Epithelial cell of proximal tubule (primary cell): ENCODE results near the gene SEC63. TPM values are rescaled to one million over a fixed set of nuclear protein-coding genes. Genes with fewer than 3 reads are reported as not detected.
"Not testable (repeated sequence)": the region's sequence is repeated elsewhere in the genome, so short reads cannot be mapped to it uniquely, and the experiment has no call there.

Source experiments
- DNase-seq: peaks from one replicate; pipeline ENCODE4 v3.0.0-alpha.2; 2011; ENCODE audit warnings: low read depth
- H3K4me3 ChIP-seq: 2 replicates; pipeline ENCODE4 v1.5.1; 2011; ENCODE audit warnings: low read depth, mild to moderate bottlenecking, low read length
- total RNA-seq: library from RNA; depleted of rRNA; stranded (reverse); fragments of >200 nt; gene quantifications from 2 replicates; pipeline ENCODE4 v1.2.3, GENCODE V29; 2015
- TF ChIP-seq, protein P1 (sequence below): conservative IDR thresholded peaks from 2 replicates; pipeline ENCODE4 v1.5.1; 2012; ENCODE audit warnings: low read depth, mild to moderate bottlenecking, low read length

SEC63 gene
- total RNA-seq, 1 donor from 2014 or later = 5.4 TPM

DNA sequence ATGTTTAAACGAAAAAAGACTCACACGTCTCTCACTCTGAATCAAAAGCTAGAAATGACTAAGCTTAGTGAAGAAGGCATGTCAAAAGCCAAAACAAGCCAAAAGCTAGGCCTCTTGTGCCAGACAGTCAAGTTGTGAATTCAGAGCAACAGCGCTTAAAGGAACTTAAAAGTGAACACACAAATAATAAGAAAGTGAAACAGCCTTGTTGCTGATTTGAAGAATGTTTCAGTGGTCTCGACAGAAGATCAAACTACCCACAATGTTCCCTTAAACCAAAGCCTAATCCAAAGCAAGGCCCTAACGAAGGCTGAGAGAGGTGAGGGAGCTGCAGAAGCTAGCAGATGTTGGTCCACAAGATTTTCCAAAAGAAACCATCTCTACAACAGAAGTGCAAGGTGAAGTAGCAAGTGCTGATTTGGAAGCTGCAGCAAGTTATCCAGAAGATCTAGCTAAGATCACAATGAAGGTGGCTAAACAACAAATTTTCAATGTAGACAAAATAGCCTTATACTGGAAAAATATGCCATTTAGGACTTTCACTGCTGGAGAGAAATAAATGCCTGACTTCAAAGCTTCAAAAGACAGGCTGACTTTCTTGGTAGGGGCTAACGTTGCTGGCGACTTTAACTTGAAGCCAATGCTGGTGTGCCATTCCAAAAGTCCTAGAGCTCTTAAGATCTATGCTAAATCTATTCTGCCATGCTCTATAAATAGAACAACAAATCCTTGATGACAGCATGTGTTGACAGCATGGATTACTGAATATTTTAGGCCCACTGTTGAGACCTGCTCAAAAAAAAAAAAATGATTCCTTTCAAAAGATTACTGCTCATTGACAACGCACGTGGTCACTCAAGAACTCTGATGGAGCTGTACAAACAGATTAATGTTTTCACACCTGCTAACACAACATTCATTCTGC lies 40.3 kb downstream of the SEC63 start:
- H3K4me3 ChIP-seq = no peak overlapping the region
- TF ChIP-seq, protein P1, sequence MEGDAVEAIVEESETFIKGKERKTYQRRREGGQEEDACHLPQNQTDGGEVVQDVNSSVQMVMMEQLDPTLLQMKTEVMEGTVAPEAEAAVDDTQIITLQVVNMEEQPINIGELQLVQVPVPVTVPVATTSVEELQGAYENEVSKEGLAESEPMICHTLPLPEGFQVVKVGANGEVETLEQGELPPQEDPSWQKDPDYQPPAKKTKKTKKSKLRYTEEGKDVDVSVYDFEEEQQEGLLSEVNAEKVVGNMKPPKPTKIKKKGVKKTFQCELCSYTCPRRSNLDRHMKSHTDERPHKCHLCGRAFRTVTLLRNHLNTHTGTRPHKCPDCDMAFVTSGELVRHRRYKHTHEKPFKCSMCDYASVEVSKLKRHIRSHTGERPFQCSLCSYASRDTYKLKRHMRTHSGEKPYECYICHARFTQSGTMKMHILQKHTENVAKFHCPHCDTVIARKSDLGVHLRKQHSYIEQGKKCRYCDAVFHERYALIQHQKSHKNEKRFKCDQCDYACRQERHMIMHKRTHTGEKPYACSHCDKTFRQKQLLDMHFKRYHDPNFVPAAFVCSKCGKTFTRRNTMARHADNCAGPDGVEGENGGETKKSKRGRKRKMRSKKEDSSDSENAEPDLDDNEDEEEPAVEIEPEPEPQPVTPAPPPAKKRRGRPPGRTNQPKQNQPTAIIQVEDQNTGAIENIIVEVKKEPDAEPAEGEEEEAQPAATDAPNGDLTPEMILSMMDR = no peak
- DNase-seq = no peak

DNA sequence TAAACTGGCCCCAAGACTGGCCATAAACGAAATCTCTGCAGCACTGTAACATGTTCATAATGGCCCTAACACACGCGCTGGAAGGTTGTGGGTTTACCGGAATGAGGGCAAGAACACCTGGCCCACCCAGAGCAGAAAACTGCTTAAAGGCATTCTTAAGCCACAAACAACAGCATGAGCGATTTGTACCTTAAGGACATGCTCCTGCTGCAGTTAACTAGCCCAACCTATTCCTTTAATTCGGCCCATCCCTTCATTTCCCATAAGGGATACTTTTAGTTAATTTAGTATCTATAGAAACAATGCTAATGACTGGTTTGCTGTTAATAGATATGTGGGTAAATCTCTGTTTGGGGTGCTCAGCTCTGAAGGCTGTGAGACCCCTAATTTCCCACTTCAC lies 41.0 kb downstream of the SEC63 start:
- H3K4me3 ChIP-seq, DNase-seq: not testable (repeated sequence)

DNA sequence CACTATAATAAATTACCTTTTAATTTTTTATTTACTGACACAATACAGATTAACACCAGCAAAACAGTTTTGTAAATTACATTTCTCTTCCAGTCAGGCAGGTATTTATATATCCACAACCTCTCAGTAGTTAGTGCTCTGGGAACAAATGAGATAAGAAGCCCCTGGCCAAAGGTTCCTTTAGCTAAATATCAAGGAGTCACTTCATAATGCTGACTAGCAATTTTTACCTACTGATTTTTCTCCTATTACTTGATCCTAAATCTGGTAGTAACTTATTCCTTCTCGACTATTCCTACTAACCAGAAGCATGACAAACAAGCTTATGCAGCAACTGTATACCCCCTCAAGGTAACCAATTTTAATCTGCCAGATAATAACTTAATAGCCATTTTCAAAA lies 46.3 kb downstream of the SEC63 start:
- H3K4me3 ChIP-seq = no peak overlapping the region
- TF ChIP-seq, protein P1 = no peak
- DNase-seq = no peak

DNA sequence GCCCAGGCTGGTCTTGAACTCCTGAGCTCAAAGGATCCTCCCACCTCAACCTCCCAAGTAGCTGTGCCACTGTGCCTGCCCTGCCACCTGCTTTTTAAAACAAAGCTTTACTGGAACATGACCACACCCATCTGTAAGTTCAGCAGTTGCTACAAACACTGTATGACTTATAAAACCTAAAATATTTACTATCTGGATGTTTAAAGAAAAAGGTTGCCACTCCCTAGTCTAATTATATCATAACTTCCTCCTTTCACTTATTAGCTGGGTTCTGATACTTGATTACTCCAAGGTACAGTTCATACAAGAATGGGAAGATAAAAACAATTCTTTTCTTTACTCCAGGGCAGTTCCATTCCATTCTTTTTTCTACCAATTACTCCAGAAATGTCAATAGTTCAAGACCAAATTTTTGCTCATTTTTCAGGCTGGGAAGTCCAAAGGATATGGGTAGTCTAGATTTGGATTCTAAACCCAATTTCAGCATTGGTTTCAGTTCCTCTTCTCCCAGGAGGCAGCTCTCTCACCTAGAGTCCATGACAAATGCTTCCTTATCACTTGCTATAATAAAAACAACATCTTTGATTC lies 63.1 kb downstream of the SEC63 start:
- TF ChIP-seq, protein P1 = no peak
- DNase-seq = no peak
- no peak overlapping the region for H3K4me3 ChIP-seq

DNA sequence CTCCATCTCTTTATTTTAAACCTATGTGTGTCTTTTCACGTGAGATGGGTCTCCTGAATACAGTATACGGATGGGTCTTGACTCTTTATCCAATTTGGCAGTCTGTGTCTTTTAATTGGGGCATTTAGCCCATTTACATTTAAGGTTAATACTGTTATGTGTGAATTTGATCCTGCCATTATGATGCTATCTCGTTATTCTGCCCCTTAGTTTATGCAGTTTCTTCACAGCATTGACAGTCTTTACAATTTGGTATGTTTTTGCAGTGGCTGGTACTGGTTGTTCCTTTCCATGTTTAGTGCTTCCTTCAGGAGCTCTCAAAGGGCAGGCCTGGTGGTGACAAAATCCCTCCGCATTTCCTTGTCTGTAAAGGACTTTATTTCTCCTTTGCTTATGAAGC lies 67.6 kb downstream of the SEC63 start:
- not testable (repeated sequence) for H3K4me3 ChIP-seq, DNase-seq

DNA sequence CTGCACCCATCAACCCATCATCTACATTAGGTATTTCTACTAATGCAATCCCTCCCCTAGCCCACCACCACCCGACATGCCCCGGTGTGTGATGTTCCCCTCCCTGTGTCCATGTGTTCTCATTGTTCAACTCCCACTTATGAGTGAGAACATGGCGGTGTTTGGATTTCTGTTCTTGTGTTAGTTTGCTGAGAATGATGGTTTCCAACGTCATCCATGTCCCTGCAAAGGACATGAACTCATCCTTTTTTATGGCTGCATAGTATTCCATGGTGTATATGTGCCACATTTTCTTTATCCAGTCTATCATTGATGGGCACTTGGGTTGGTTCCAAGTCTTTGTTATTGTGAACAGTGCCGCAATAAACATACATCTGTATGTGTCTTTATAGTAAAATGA lies 72.1 kb downstream of the SEC63 start:
- not testable (repeated sequence) for H3K4me3 ChIP-seq, DNase-seq

DNA sequence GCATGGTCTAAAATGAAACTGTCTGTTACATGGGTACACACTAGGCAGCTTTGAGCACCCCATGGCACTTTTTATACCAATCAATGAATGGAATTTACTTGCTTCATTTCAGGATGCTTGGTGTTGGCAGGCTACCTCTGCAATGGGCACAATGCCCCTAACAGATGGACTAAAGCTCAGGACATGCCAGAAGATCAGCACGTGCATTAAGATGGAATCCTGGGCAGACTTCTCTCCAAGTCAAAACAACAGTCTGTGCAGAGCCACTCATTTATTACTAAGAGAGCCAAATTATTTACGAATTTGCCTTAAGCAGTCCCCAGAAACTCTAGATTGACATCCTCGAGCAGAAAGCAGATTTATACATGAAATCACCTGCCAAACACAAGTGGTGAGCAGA lies 78.1 kb downstream of the SEC63 start:
- TF ChIP-seq, protein P1 = no peak
- no peak for DNase-seq
- H3K4me3 ChIP-seq = no peak overlapping the region

DNA sequence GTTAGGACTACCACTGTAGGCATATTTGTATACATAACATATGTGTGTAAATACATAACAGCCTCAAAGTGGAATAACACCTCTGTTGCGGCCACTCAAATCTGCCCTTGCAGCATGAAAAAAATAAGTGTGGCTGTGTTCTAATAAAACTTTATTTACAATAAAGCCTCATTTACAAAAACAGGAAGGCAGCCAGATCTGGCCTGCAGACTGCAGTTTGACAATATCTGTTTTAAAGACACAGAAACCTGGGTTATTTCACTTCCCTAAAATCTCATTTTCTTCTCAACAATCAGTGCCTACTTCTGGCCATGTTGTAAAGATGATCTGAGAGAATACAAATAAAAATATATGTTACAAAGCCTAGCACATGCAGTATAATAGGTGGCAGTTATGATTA lies 80.0 kb downstream of the SEC63 start:
- no peak overlapping the region for H3K4me3 ChIP-seq
- TF ChIP-seq, protein P1 = no peak
- no peak for DNase-seq
